Stomach (tissue), 4 donors: Measurements from ENCODE around the gene NT5C.

Experiments used
- POLR2A ChIP-seq, 4 donors: fragments of 450-650 bp; IDR thresholded peaks; one replicate each; pipeline ENCODE4 v1.6.1; 2016; ENCODE audit warnings: antibody characterized with exemption in 4 of 4, control low read depth in 2 of 4, mild to moderate bottlenecking in 1 of 4, moderate library complexity in 1 of 4
- POLR2AphosphoS5 ChIP-seq, 3 donors: sonication (generic); formaldehyde crosslinking; IDR thresholded peaks; one replicate each; pipeline ENCODE4 v1.6.1; 2016; ENCODE audit warnings: antibody characterized with exemption in 3 of 3
- TF ChIP-seq, protein P1 (sequence below), 7 experiments: fragments of 450-650 bp in 4 of 7; fragments of 200-600 bp in 3 of 7; sonication (generic) in 3 of 7; IDR thresholded peaks; one replicate each; pipeline ENCODE4 v1.5.1; 2016 to 2019; ENCODE audit warnings: antibody characterized with exemption in 7 of 7, control low read depth in 2 of 7, mild to moderate bottlenecking in 1 of 7

DNA sequence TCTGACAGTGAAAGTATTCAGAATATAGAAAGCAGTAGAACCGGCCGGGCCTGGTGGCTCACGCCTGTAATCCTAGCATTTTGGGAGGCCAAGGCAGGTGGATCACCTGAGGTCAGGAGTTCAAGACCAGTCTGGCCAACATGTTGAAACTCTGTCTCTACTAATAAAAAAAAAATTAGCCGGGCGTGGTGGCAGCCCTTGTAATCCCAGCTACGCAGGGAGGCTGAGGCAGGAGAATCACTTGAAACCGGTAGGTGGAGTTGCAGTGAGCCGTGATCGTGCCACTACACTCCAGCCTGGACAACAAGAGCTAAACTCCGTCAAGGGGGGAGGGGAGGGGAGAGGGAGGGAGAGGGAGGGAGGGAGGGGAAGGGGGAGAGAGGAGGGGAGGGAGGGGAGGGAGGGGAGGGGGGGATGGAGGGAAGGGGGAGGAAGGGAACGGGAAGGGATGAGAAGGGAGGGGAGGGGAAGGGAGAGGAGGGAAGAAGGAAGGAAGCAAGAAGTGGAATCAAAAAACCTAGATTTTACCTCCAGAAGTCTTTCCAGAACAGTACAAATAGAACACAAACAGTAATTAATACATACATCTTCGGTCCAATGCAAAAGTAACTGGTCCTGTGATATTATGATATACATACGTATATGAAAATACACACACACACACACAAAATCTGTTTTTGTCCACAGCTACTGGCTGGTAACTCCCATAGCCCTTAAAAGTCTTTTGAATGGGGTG, 10.9 kb upstream of the NT5C start:
- TF ChIP-seq POLR2A (IDR thresholded peaks at IDR 0.05): no peak
- TF ChIP-seq, protein P1, sequence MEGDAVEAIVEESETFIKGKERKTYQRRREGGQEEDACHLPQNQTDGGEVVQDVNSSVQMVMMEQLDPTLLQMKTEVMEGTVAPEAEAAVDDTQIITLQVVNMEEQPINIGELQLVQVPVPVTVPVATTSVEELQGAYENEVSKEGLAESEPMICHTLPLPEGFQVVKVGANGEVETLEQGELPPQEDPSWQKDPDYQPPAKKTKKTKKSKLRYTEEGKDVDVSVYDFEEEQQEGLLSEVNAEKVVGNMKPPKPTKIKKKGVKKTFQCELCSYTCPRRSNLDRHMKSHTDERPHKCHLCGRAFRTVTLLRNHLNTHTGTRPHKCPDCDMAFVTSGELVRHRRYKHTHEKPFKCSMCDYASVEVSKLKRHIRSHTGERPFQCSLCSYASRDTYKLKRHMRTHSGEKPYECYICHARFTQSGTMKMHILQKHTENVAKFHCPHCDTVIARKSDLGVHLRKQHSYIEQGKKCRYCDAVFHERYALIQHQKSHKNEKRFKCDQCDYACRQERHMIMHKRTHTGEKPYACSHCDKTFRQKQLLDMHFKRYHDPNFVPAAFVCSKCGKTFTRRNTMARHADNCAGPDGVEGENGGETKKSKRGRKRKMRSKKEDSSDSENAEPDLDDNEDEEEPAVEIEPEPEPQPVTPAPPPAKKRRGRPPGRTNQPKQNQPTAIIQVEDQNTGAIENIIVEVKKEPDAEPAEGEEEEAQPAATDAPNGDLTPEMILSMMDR (IDR thresholded peaks at IDR 0.05): no peak
- no peak for TF ChIP-seq POLR2AphosphoS5 (IDR thresholded peaks at IDR 0.05)
